ENCODE measurements around the gene FOXQ1.

DNA sequence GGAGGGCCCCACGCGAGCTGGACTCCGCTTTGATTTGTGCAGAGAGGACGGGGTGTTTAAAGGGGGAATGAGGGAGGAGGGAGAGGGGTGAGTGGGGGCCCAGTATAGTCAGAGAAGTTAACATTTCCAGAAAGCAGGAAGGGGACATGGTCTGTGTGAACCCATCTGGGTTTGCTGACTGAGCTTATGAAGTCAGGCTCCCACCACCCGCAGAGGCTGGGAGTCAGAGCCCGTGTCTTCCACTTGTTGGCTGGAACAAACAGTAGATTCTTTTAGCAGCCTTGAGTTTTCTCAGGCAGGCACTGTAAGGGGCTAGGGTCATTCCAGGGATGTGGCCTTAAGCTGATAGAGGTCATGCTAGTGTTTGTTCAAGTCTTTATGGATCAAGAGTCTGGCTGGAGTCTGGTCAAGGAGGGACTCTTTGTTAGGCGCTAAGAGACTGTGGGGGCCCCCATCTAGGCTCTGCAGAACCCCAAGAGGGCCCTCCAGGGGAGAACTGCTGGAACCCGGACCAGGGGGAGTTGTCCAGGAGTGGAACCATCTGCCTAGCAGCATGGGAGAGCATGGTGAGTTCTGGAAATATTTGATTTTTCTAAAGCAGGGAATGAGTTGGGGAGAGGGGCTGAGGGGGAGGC is 31.1 kb upstream of the FOXQ1 start:
- TF ChIP-seq, protein P1, sequence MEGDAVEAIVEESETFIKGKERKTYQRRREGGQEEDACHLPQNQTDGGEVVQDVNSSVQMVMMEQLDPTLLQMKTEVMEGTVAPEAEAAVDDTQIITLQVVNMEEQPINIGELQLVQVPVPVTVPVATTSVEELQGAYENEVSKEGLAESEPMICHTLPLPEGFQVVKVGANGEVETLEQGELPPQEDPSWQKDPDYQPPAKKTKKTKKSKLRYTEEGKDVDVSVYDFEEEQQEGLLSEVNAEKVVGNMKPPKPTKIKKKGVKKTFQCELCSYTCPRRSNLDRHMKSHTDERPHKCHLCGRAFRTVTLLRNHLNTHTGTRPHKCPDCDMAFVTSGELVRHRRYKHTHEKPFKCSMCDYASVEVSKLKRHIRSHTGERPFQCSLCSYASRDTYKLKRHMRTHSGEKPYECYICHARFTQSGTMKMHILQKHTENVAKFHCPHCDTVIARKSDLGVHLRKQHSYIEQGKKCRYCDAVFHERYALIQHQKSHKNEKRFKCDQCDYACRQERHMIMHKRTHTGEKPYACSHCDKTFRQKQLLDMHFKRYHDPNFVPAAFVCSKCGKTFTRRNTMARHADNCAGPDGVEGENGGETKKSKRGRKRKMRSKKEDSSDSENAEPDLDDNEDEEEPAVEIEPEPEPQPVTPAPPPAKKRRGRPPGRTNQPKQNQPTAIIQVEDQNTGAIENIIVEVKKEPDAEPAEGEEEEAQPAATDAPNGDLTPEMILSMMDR (IDR thresholded peaks at IDR 0.05) = no peak
- TF ChIP-seq POLR2AphosphoS5 (IDR thresholded peaks at IDR 0.05; ENCODE audit: insufficient read depth in 1 of 2, low read depth in 1 of 2) = no peak
